Keratinocyte (primary cell): ENCODE measurements around the gene OSBPL10. TPM values are rescaled to one million over a fixed set of nuclear protein-coding genes. Genes with fewer than 3 reads are reported as not detected.
A peak's percentile ranks its signal among the peaks of the same experiment; 100 is the strongest.

Experiments
- DNase-seq: peaks from one replicate; pipeline ENCODE4 v3.0.0-alpha.2; 2011; ENCODE audit warnings: low read depth, missing footprints, low spot score
- FAIRE-seq: peaks from 2 replicates; lab custom pipeline; 2011; peaks lifted over from hg19 to GRCh38; lab: Jason Lieb, UNC
- H2AFZ ChIP-seq: 2 replicates; pipeline ENCODE4 v1.6.0; 2012; ENCODE audit warnings: low read length, control low read depth, inconsistent platforms; ENCODE audit not compliant: control insufficient read depth
- H3K27ac ChIP-seq: 2 replicates; pipeline ENCODE4 v1.5.1; 2011; ENCODE audit warnings: low read length; ENCODE audit not compliant: control insufficient read depth, insufficient read depth
- H3K27me3 ChIP-seq: 3 replicates; pipeline ENCODE4 v1.6.0; 2011; ENCODE audit warnings: low read length; ENCODE audit not compliant: control insufficient read depth, insufficient read depth; ENCODE audit errors: extremely low read depth
- H3K36me3 ChIP-seq, 2 experiments: 2 replicates in 1 of 2; 3 replicates in 1 of 2; pipeline ENCODE4 v1.5.1; 2011; ENCODE audit warnings: low read length in 2 of 2, mild to moderate bottlenecking in 1 of 2; ENCODE audit not compliant: control insufficient read depth in 2 of 2, insufficient read depth in 2 of 2; ENCODE audit errors: extremely low read depth in 1 of 2
- H3K4me1 ChIP-seq: 3 replicates; pipeline ENCODE4 v1.5.1; 2011; ENCODE audit warnings: low read length; ENCODE audit not compliant: control insufficient read depth, insufficient read depth; ENCODE audit errors: extremely low read depth
- H3K4me2 ChIP-seq: 3 replicates; pipeline ENCODE4 v1.6.0; 2011; ENCODE audit warnings: low read depth, low read length; ENCODE audit not compliant: control insufficient read depth, insufficient read depth; ENCODE audit errors: extremely low read depth
- H3K4me3 ChIP-seq, 3 experiments: fragments of 200-600 bp in 1 of 3; sonication (generic) in 1 of 3; 2 replicates in 2 of 3; 3 replicates in 1 of 3; pipeline ENCODE4 v1.5.1; 2011 to 2016; ENCODE audit warnings: low read length in 3 of 3, mild to moderate bottlenecking in 3 of 3, control low read depth in 2 of 3, inconsistent platforms in 1 of 3, low read depth in 1 of 3, mixed read lengths in 1 of 3, mixed run types in 1 of 3, moderate library complexity in 1 of 3; ENCODE audit not compliant: control insufficient read depth in 2 of 3, insufficient read depth in 2 of 3; ENCODE audit errors: extremely low read depth in 1 of 3
- H3K79me2 ChIP-seq: 2 replicates; pipeline ENCODE4 v1.6.0; 2012; ENCODE audit warnings: low read length; ENCODE audit not compliant: control insufficient read depth, insufficient read depth
- H3K9ac ChIP-seq: 3 replicates; pipeline ENCODE4 v1.6.0; 2011; ENCODE audit warnings: low read length; ENCODE audit not compliant: control insufficient read depth, insufficient read depth; ENCODE audit errors: extremely low read depth
- H3K9me1 ChIP-seq: 3 replicates; pipeline ENCODE4 v1.6.0; 2011; ENCODE audit warnings: low read length; ENCODE audit not compliant: control insufficient read depth, insufficient read depth; ENCODE audit errors: extremely low read depth
- H3K9me3 ChIP-seq: 2 replicates; pipeline ENCODE4 v1.5.1; 2012; ENCODE audit warnings: low read depth, low read length; ENCODE audit not compliant: control insufficient read depth
- H4K20me1 ChIP-seq: 3 replicates; pipeline ENCODE4 v1.6.0; 2011; ENCODE audit warnings: low read length; ENCODE audit not compliant: control insufficient read depth, insufficient read depth; ENCODE audit errors: extremely low read depth
- EZH2 ChIP-seq: IDR thresholded peaks from one replicate; pipeline ENCODE4 v1.6.1; 2012; ENCODE audit warnings: inconsistent platforms, mild to moderate bottlenecking, low read length, moderate library complexity
- dilution Hi-C: fragments of 300-500 bp; cut with MboI; formaldehyde crosslinking; loops from one replicate; pipeline ENCODE4 v1.7.0; 2020; ENCODE audit warnings: low sequenced_read_pairs; ENCODE audit not compliant: extremely low pct_ligation_motif_present
- polyA plus RNA-seq, 5 experiments: library from polyadenylated mRNA; depleted of rRNA in 3 of 5; stranded (reverse) in 3 of 5; stranded (forward) in 1 of 5; unstranded in 1 of 5; fragments of >200 nt; gene quantifications; 1 replicate in 1 of 5; 2 replicates in 3 of 5; 3 replicates in 1 of 5; pipeline versions ENCODE4 v1.2.1 to v1.2.3, GENCODE V29; 2011 to 2012; ENCODE audit warnings: missing spikeins in 2 of 5, low read depth in 1 of 5, low replicate concordance in 1 of 5
- TF ChIP-seq, protein P1 (sequence below), 3 experiments: IDR thresholded peaks in 1 of 3; conservative IDR thresholded peaks in 1 of 3; optimal IDR thresholded peaks in 1 of 3; 2 replicates in 2 of 3; 3 replicates in 1 of 3; pipeline versions ENCODE3 to v1.5.1; 2011; ENCODE audit warnings: low read length in 3 of 3, mild to moderate bottlenecking in 3 of 3, moderate library complexity in 2 of 3, control low read depth in 1 of 3, inconsistent platforms in 1 of 3; ENCODE audit not compliant: insufficient read depth in 2 of 3; ENCODE audit errors: extremely low read depth in 1 of 3

OSBPL10 gene
- polyA plus RNA-seq, 1 donor (not counting 4 experiments of a cell fraction or from before 2014, with no cell fraction given): 50.1 TPM

DNA sequence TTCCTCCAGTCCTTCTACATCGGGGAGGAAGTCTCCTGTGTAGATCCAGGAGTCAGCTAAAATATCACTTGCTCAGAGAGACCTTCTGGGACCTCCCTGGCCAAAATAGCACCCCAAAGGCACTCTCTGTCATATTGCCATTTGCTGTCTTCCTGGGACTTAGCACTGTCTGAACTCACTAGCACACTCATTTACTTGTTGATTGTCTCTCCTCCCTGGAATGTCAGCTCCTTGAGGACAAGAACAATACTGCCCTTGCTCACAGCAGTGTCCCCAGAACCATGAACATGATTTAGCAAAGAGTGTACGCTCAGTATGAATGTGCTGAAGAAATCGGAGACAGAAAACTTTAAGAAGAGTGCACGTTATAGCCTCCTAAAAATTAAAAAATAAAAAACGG is 245.4 kb downstream of the OSBPL10 start:
- FAIRE-seq: no peak
- dilution Hi-C loops: no loop called here
- H3K36me3 ChIP-seq: peaks cover 5 to 6% of the 10 kb centered on the region in 2 experiments

DNA sequence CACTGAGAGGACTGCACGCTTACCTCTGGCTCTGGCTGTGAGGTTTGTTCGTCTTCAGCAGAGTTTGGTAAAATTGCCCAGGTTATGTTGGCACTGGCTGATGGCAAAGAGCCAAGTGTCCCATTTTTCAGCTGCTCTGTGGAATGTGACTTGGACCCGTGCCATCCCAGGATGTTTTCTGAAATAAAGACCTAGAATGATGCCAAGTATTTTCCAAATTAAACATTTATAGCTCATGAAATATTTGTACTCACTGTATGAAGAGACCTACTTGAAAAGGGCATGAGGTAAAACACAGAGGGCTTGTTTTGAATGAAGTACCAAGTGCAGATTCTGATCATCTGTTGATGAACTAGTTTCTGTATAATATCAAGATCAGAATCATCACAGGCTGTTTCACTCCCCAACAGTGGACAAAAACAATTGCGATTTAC is 247.8 kb downstream of the OSBPL10 start:
- no peak for DNase-seq
- no peak overlapping the region for H3K4me2 ChIP-seq

More for the DNA sequence above, 245.4 kb downstream of the OSBPL10 start:
- Histone ChIP-seq H2AFZ (no peak overlapping the region), H3K9ac (no peak overlapping the region), H3K27ac (no peak overlapping the region), H3K4me2 (no peak overlapping the region), H3K27me3 (no peaks in the 10 kb centered on the region), H3K4me3 (no peak overlapping the region), H3K4me1 (no peaks in the 10 kb centered on the region), H3K9me3 (no peaks in the 10 kb centered on the region), H3K9me1 (no peaks in the 10 kb centered on the region), H3K79me2 (peaks cover 11% of the 10 kb centered on the region), H4K20me1 (no peaks in the 10 kb centered on the region)
- TF ChIP-seq EZH2: no peak
- TF ChIP-seq, protein P1, sequence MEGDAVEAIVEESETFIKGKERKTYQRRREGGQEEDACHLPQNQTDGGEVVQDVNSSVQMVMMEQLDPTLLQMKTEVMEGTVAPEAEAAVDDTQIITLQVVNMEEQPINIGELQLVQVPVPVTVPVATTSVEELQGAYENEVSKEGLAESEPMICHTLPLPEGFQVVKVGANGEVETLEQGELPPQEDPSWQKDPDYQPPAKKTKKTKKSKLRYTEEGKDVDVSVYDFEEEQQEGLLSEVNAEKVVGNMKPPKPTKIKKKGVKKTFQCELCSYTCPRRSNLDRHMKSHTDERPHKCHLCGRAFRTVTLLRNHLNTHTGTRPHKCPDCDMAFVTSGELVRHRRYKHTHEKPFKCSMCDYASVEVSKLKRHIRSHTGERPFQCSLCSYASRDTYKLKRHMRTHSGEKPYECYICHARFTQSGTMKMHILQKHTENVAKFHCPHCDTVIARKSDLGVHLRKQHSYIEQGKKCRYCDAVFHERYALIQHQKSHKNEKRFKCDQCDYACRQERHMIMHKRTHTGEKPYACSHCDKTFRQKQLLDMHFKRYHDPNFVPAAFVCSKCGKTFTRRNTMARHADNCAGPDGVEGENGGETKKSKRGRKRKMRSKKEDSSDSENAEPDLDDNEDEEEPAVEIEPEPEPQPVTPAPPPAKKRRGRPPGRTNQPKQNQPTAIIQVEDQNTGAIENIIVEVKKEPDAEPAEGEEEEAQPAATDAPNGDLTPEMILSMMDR (optimal IDR thresholded peaks at IDR 0.05 in 1 of 3, IDR thresholded peaks at IDR 0.05 in 1 of 3, conservative IDR thresholded peaks at IDR 0.05 in 1 of 3; ENCODE audit: extremely low read depth in 1 of 3, insufficient read depth in 2 of 3, low read length in 3 of 3): no peak
- no peak for DNase-seq

More for the DNA sequence above, 247.8 kb downstream of the OSBPL10 start:
- peaks cover 10% of the 10 kb centered on the region for H3K79me2 ChIP-seq
- dilution Hi-C loops: no loop called here
- no peaks in the 10 kb centered on the region for H3K9me3 ChIP-seq
- peaks cover 13% of the 10 kb centered on the region for H3K4me1 ChIP-seq
- H3K27ac ChIP-seq: no peak overlapping the region
- TF ChIP-seq, protein P1 (optimal IDR thresholded peaks at IDR 0.05 in 1 of 3, IDR thresholded peaks at IDR 0.05 in 1 of 3, conservative IDR thresholded peaks at IDR 0.05 in 1 of 3; ENCODE audit: extremely low read depth in 1 of 3, insufficient read depth in 2 of 3, low read length in 3 of 3): no peak
- no peak for TF ChIP-seq EZH2
- no peak overlapping the region for H2AFZ ChIP-seq
- H3K36me3 ChIP-seq: peaks cover 5 to 6% of the 10 kb centered on the region in 2 experiments
- no peaks in the 10 kb centered on the region for H4K20me1 ChIP-seq
- no peak overlapping the region for H3K4me3 ChIP-seq
- no peaks in the 10 kb centered on the region for H3K9me1 ChIP-seq
- H3K27me3 ChIP-seq: no peaks in the 10 kb centered on the region
- FAIRE-seq: peak; percentile 13
- no peak overlapping the region for H3K9ac ChIP-seq
